Activated T-cell treated with anti-CD3 and anti-CD28 coated beads for 4 hours (primary cell): ENCODE results near the gene ASB2.
A peak's percentile ranks its signal among the peaks of the same experiment; 100 is the strongest.

Source experiments
- DNase-seq: peaks from one replicate; pipeline ENCODE4 v3.0.0-alpha.2; 2020

The ASB2 gene

GRCh38 chr14:93999573-93999972, 23.2 kb upstream of the ASB2 start:
- DNase-seq, result no peak

DNA sequence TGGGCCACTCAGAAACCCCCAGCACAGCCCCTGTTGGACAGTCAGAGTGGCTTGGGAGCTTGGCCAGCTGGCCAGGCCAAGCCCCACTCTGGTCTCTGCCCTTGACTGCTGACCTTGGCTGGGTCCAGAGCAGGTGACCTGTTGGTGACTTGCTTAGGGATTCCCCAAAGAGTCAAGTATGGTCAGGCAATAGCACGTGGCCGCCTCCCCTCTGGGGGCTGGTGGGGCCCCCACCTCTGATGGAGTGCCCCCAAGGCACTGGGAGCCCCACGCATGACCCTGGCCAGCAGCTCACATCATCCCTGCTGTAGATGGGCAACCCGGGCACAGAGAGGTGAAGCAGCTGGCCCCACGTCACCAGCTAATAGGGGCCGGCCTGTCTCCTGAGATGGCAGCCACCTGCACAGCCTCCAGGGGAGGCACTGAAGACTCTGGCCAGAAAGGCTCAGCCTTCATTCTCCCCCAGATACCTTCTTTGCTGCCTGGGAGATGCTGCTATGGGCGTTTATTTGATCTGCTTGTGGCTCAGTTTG, 22.6 kb upstream of the ASB2 start:
- DNase-seq, result no peak

DNA sequence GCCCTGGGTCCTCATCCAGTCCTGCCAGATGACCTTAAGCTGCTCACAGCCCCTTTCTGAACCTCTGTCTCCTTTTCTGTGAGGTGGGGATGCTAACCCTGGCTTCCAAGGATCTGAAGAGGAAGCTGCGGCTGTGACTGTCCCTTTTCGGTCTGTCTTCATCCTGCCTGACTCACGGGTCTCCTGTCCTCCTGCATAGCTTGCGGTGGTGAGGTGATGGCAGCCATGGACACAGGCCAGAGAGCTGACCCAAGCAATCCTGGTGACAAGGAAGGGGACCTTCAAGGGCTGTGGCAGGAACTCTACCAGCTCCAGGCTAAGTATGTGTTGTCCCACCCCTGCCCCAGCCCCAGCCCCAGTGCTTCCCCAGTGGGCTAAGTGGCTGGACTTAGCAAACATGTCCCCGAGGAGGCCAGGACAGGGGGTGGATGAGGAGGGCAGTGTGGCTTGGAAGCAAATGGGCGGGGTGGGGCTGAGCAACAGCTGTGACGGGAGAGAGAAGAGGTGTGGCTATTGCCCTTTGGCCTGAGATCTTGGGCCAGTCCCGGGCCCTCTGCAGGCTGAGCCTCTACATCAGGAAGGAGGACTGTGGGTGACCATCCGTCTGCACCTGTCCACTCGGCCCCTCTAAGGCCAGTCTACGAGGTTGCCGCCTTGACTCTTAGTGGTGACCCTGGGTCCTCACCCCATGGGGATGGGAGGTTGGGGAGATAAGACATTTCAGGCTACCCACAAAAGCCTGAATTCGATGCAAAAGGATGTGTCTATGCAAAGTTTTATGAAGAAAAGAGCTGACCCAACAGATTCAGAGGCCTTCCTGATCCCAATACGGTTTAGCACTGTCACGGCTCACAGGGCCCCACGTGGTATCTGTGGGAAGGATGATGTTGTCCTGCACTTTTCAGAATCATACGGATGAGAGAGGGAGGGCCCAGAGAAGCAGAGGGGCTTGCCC, 21.8 kb upstream of the ASB2 start:
- DNase-seq, result no peak

- no peak for DNase-seq
Observed at GRCh38 chr14:93997082-93997481, 20.7 kb upstream of the ASB2 start, which contains the start of gene CCDC197. CCDC197 (plus strand) TSS chr14:93997301; CDS start chr14:93998132, 831 bp downstream.

DNA sequence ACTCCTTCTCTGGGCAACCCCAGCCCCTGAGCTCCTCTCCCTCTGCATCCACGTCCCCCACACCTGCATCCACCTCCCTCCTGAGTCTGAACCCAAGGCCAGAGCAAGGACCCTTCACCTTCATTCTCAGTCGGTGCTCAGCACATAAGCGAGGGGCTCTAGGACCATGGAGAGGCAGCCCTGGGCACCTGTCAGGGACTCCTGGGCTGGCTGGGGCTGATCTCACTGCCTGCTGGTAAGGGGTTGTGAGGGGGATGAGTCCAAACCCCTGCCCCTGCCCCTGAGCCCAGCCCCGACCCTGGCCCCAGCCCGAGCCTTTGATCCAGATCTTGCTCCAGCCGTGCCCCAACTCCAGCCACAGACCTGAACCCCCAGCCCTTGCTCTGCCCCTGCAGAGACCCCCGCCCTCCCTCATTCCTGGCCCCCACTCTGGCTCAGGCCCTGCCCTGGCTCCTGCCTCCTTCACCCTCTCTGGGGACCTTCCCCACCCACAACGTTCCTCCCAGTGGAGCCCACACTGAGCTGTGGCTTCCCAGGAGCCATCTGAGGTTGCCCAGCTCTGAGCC, 19.8 kb upstream of the ASB2 start:
- no peak for DNase-seq

GRCh38 chr14:93994919-93995682, 18.7 kb upstream of the ASB2 start:
- peak; percentile 28 for DNase-seq

DNA sequence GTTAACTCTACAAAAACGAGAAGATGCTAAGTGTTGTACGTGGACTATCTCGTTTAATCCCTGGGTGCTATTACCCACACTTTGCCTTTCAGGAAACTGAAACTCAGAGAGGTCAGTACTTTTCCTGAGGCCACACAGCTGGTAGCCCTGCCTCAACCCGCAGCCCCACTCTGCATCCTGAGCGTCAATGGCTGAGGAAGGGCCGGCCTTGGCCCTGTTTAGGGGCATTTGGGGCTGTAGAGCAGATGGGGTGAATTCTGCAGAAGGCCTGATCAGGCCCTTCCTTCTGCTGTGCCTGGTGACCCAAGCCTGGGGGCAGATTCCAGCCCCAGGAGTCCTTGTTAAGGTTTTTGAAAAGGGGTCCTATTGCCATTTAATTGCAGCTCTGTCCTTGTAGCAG, 17.0 kb upstream of the ASB2 start:
- DNase-seq, result no peak

DNA sequence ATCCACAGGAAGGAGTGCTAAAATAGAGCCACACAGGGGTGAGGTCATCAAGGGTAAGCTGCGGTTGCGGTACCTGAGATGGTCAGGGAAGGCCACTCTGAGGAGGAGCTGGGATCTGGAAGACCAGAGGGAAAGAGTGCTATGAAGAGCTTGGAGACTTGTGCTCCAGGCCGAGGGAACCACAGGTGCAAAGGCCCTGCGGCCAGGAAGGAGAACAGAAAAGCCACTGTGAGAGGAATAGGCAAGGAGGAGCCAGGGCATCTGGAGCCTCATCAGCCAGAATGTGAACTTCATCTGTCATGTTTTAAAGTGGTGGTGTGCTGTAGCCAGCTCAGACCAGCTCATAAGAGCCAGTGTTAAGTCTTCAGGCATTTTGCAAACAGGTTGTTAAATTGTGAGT, 15.3 kb upstream of the ASB2 start:
- no peak for DNase-seq

- no peak for DNase-seq
Observed at GRCh38 chr14:93991212-93991611, 14.8 kb upstream of the ASB2 start.

DNA sequence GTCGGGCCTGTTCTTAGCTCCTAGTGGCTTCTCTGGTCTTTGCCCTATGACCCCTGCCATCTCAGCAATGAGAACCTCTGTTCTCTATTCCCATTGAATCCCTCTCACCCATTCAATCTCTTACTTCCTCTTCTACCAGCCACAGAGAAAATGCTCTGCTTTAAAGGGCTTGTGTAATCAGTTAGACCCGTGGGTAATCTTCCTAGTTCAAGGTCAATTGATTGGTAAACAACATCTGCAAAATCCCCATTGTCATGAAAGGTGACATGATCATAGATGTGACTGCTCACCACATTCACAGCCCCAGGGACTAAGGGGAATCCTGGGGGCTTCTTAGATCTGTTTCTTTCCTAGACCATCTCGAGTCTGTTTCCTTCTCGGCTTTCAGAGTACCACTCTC, 13.6 kb upstream of the ASB2 start:
- DNase-seq, result no peak

DNA sequence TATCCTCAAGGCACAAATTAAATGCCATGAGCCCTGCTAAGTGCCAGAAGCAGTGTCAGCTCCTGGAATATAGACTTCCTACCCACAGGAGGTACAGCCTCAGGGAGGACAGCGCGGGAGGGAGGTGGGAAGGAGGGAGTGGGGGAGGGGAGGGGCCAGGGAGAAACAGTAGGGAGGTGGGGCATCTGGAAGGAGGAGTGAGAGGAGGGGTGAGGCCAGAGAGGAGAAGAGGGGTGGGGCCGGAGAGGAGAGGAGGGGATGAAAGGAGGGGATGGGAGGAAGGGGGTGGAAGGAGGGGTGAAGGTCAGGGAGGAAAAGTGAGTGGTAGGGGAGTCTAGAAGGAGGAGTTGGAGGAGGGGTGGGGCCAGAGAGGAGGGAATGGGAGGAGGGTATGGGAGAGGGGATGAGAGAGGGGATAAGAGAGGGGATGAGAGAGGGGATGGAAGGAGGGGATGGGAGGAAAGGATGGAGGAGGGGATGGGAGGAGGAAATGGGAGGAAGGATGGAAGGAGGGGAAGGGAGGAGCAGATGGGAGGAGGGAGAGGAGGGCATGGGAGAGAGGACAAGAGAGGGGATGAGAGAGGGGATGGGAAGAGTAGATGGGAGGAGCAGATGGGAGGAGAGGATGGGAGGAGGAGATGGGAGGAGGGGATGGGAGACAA, 11.6 kb upstream of the ASB2 start:
- DNase-seq, result no peak

DNA sequence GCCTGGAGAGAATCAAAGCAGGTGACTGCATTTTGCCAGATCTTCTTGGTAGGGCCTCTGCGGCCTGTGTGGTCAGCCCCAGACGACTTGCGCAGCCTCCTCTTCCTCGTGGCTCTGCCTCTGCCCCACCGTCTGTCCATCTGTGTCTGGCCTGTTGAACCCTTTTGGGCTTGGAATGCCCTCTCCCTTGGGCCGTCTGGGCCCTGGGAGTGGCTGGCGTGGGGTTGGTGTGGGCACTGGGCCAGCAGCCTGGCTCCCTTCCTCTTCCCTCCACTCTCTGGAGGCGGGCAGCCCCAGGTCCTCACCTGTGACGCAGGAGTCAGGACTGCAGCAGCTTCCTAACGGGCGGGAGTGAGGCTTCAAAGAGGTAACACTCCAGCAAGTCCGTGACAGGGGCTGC, 11.0 kb upstream of the ASB2 start:
- DNase-seq, result no peak

GRCh38 chr14:93986955-93987354, 10.6 kb upstream of the ASB2 start:
- no peak for DNase-seq

GRCh38 chr14:93984987-93985410, 8.6 kb upstream of the ASB2 start:
- DNase-seq, result no peak

GRCh38 chr14:93984070-93984469, 7.7 kb upstream of the ASB2 start:
- no peak for DNase-seq

- DNase-seq, result no peak
Observed at GRCh38 chr14:93982230-93983007, 6.0 kb upstream of the ASB2 start.

DNA sequence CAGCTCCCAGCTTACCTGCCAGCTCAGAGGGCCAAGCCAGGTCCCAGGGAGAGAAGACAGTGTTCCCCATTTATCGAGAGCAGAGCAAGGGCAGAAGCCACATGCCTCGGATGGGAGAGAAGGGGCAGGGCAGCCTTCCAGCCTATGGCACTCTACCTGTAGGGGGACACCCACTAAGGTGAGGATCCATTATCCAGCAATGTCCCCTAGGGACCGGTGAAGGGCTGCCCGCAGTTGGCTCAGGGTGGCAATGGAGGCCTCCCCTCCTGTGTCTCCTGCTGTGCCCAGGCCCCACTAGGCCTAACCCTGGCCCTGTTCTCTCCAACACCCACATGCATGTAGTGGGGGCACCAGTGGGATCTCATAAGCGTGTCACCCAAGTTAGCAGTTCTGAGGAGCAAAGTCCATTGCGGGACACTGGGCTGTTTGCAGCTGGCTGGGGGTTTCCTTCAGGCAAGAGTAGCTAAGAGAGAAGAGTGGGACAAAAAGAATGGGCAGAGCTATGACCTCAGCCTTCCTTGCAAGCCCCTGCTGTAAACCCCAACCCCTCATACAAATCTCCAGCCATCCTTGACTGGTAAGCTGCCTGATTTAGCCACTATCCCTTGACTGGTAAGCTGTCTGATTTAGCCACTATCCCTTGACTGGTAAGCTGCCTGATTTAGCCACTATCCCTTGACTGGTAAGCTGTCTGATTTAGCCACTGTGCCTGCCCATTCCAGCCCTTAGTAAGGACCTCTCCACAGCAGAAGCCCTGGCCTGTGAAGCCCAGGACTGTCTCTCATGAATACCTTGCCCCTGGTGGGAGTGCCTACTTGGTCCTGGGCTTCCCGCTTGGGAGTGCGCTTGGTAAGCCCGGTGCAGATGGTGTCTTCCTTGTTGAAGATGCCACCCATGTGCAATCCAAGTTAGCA, 5.2 kb upstream of the ASB2 start:
- DNase-seq, result no peak

DNA sequence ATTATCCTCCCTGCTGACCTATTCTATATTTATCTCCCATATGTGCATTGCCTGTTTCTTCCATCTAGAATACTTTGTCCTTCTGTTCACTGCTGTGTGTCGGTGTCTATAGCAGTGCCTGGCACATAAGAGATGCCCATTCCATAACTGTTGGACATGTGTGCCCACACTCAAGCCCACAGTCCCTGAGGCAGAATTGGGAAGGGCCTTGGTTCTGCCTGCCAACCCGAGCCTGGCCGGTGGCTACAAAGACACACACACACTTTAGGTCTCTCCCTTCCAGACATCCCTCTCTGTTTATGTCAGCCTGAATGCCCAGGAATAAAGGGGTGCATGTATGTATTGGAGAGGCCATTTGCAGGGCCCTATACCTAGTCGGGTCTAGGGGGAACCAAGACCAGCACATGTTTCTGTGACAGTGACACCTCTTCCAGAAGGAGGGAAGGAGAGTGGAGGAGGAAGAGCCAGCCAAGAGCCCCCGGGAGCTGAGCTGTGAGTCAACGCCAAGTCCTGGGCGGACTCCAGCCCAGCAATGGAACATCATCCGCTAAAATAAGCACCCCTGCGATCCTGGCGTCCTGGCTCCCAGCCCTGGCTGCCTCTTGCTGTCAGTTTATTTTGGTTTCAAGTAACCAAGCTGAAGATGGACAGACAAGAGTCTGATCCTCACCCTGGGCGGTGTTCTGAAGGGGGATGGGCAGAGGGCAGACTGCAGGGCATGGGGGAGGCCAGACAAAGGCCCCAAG, 4.3 kb upstream of the ASB2 start:
- no peak for DNase-seq

DNA sequence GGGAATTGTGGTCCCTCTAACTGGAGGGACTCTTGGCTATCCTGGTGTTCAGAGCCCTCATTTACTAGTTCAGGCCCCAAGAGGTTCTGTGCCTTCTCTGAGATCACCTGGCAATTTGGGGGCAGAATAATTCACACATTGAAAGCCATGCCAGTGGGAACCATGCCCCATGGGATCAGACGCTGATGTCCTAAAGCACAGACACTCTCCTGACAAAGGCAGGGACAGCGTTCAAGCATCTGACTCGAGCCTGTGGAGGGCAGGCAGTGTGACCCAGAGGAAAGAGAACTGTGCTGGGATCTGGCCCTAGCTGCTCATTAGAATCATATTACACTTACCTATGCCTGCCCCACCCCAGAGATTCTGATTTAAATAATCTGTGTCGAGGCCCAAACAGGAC, 2.4 kb upstream of the ASB2 start:
- DNase-seq, result no peak
